Renal cortical epithelial cell (primary cell): ENCODE measurements around the gene TBCCD1. TPM values are rescaled to one million over a fixed set of nuclear protein-coding genes. Genes with fewer than 3 reads are reported as not detected.
"Not testable (repeated sequence)": the region's sequence is repeated elsewhere in the genome, so short reads cannot be mapped to it uniquely, and the experiment has no call there.

Source experiments
- DNase-seq: peaks from one replicate; pipeline ENCODE4 v3.0.0-alpha.2; 2011; ENCODE audit warnings: low read depth
- total RNA-seq: library from RNA; depleted of rRNA; stranded (reverse); fragments of >200 nt; gene quantifications from 2 replicates; pipeline ENCODE4 v1.2.3, GENCODE V29; 2014

Gene TBCCD1
- total RNA-seq, 1 donor from 2014 or later, result 15.5 TPM

- DNase-seq, result no peak
These were observed 14.6 kb downstream of the TBCCD1 start for GRCh38 chr3:186552408-186553031.

GRCh38 chr3:186551387-186551786 is 15.8 kb downstream of the TBCCD1 start:
- no peak for DNase-seq

DNA sequence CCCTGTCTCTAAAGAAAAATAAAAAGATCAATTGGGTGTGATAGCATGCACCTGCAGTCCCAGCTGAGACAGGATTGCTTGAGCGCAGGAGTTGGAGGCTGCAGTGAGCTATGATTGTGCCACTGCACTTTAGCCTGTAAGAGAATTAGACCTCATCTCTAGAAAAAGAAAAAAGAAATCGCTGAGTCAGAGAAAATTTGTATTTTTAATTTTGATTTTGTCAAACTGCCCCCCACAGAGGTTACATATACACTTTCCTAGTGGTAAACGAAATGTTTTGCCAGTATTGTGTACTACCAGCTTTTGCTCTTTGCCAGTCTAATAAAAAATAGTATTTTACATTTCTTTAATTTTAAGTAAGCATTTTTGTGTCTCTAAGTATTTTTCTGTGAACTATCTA is 17.6 kb downstream of the TBCCD1 start:
- DNase-seq, result no peak

- DNase-seq, result no peak
These were observed 22.9 kb downstream of the TBCCD1 start, which contains the start of gene CRYGS for GRCh38 chr3:186544281-186544680. TSS of gene CRYGS (minus strand) at chr3:186544380. CDS start at chr3:186544326, 54 bp downstream.

- DNase-seq, result peak; percentile 50
These were observed 26.3 kb downstream of the TBCCD1 start for GRCh38 chr3:186540835-186541226.

DNA sequence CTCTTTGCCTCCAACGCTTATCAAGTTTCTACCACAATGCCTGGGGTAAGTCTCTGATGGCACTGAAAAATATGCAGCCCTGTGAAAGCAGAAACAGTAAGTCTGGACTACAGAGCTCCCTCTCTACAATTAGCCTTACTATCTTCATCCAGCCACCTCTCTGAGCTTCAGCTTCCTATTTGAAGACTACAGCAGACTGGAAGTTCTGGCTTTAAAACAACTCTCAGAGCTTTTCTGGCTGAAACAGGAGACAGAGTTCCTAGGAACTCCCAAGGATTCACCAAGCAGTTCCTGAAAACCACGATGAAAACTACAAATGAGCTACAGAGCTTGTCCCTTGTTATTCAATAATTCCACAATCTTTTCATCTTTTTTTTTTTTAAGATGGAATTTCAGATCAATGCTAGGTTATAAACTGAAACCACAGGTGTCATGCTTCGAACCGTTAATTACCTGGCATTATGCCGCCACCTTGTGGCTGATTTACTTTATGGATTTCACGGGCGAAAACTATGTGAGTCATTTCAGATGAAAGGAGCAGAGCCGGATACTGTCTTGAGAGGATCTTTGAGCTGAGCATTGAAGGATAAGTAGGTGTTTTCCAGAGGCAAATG is 26.8 kb downstream of the TBCCD1 start:
- DNase-seq, result peak; percentile 77

GRCh38 chr3:186538779-186539178 is 28.4 kb downstream of the TBCCD1 start:
- DNase-seq, result no peak

DNA sequence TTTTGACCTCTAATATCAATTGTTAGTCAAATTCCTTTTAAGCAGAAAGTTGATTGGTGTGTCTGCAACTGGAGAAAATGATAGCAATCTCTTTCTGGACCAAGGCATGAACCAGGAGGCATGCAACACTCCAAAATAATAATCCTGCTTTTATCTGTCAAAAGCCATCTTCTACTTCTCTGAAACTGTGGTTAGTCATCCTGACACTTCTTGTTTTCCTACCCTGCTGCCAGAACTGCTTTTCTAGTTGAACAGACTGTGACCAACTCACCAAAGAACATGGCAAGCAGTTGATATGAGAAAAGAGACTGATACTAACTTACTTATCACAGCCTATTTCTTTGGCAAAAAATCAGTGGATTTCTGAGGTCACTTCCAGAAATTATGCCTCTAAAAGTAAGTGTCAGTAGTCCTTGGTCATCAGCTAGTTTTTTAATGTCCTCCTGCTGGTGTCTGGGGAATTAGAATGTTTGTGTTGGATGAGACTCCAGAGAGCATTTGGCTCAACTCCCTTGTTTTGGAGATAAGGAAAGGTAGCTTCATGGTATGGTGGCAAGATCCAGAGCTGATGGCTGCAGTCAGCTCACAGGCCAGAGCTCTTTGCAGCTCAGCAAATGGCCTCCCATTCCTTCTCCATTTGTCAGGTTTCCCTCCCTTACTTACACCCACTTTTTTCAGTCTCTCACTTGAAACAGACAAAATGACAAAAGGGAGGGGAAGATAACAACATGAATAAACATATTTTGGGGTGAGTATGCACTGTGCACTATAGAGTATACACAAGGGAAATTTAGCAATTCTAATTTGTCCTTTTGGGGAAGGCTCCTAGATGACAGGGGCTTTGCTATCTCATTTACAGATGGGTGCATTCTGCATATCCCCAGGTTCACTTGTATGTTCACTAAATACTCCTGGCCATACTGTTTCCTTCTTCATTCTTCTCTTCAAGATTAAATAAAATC is 30.0 kb downstream of the TBCCD1 start:
- DNase-seq, result peak; percentile 25

DNA sequence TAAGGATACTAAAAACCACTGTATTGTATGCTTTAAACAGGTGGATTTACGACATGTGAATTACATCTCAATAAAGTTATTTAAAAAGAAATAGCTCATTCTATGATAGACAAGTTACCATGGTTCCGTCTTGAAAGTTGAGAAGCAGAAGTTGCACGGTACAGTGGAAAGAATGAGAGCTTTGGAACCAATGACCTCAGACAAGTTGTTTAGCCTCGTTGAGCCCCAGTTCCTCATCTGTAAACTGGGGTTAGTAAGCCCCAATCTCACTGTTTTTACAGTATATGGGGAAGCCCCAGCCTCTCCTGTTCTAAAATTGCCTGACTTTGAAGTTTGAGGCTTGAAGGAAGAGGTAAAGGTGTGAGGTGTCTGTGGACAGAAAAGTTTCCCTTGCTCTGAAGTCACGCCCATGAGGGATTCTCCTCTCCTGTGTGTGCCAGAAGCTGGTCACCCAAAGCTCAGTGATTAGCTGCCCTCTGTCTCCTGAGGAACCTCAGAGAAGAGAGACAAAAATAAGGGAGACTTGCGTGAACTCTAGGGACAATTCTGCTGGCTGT is 32.9 kb downstream of the TBCCD1 start:
- no peak for DNase-seq

- DNase-seq, result peak; percentile 76
These were observed 34.5 kb downstream of the TBCCD1 start for GRCh38 chr3:186532598-186533072.

DNA sequence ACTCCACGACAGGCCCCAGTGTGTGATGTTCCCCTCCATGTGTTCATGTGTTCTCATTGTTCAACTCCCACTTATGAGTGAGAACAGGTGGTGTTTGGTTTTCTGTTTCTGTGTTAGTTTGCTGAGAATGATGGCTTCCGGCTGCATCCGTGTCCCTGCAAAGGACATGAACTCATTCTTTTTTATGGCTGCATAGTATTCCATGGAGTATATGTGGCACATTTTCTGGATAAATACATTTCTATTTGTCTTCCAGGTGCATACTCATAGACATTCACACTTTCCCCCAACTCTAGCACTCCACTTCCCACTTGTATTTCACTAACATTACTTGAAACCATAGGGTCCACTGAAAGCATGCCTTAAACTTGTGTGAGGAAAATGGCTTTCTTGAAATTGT is 35.4 kb downstream of the TBCCD1 start:
- not testable (repeated sequence) for DNase-seq

DNA sequence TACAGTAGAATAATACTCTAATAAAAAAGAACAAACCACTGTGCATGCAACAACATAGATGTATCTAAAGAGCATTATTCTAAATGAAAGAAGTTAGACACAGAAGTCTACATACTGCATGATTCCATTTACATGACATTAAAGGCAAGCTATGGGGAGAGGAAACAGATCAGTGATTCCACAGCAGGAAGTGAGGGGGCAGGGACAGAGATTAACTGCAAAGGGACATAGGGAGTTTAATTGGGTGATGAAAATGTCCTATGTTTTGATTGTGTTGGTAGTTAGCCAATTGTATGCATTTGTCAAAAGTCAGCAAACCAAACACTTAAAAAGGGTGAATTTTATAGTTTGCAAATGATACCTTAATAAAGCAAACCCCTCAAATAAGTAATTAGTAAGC is 36.7 kb downstream of the TBCCD1 start:
- no peak for DNase-seq

DNA sequence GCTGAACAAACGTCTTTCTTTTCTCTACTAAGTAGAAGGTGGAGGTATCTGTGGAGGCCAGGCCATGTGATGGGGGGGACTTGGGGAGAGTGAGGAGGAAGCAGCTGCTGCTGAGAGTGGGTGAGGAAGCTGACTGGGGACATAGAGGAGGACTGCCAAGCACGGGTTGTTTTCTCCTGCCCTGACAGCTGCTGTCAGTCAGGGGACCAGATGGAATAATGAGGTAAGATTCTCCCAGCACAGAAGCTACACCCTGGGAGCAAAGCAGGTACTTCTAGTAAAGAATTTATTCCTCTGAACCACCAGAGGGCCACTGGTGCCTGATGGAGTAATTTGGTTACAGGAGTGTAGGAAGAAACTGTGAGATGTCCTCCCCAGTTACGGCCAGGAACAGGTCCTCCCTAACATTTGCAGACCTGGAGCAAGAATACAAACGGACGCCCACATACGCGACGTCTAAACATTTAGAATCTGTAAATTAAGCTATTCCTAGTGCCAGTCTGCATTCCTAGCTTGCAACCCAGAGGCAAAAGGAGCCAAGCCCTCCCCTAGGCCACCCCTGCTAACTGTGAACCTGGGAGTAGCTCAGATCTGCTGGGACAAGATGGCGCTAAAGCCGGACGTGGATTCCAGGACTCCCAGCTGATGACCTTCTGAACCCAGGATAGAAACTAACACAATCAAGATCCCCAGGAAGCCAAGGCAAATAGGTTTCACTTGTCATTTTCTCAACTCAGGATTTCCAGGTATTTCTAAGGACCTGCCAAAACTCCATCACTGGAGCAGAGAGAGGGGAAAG is 37.7 kb downstream of the TBCCD1 start:
- DNase-seq, result no peak

- DNase-seq, result no peak
These were observed 40.9 kb downstream of the TBCCD1 start for GRCh38 chr3:186526256-186526606.

GRCh38 chr3:186525369-186526255 is 41.5 kb downstream of the TBCCD1 start:
- DNase-seq, result no peak

DNA sequence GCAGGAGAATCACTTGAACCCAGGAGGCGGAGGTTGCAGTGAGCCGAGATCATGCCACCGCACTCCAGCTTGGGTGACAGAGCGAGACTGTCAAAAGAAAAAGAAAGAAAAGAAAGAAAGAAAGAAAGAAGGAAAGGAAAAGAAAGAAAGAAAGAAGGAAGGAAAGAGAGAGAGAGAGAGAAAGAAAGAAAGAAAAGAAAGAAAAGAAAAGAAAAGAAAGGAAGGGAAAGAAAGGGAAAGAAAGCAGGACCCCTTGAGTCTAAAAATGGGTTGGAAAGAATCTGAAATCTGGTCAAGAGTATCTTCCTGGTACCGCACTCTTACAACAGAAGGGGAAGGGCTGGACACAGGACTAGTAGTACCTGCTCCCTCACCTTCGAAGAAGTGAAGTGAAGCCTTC is 42.5 kb downstream of the TBCCD1 start:
- no peak for DNase-seq

- no peak for DNase-seq
These were observed 43.7 kb downstream of the TBCCD1 start for GRCh38 chr3:186523434-186523833.

DNA sequence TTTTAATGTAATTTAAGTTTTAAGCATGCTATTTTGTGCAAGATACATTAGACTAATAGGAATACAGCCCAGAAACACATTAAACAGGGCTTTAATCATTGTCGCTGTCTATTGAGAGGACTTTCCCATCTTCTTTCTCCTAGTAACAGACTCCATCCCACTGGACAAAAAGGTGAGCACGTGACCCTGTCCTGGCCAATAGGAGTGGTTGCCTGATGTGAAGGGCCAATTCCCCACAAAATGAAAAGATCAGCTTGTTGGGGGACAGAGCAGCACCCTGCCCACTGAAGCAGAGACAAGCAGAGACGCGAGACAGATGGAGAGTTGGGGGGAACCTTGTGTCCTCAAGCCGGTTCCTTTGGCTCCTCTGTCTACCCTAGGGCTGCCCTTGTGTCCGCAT is 44.1 kb downstream of the TBCCD1 start:
- DNase-seq, result no peak

DNA sequence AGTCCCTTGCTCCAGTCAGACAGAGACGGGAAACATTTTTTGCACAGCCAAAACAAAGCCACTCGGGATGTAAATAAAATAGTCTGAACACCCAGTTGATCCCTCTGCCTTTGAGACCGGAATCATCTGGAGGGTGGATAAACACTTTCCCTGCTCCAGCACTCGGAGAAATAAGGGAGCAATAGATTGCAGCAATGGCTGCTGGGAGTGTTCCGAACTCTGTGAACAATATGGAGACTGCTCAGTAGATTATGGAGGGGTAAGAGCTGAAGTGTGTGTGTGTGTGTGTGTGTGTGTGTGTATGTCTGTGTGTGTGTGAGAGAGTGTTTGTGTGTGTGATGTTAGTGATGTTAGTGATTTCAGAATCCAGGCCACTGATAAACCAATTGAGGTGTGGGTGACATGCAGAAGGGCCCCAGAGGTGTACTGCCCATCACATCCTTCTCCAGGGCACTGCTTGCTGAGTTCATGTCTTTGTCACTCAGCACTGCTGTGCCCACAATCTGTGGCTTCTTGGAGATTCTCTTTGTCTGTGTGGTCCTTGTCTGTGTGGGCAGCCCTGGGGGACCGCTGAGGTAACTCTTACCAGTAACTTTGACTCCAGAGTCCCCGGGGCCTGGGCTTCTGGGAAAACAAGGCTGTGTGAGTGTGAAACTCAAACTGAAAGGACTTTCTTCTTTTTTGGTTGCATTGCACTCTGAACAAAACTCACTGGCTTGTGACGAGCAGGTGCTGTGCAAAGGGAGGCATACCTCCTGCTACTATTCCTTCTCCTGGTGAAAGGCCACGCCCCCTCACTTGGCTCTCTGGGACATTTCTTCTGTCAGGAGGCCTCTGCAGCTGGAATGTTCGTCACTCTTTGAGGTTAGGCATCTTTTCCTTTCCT is 45.9 kb downstream of the TBCCD1 start:
- no peak for DNase-seq
